Gastroesophageal sphincter (tissue), 3 donors: Measurements from ENCODE around the gene PNMA6E.

ENCODE experiments used
- POLR2AphosphoS5 ChIP-seq: sonication (generic); formaldehyde crosslinking; IDR thresholded peaks from one replicate; pipeline ENCODE4 v1.6.1; 2017; ENCODE audit warnings: antibody characterized with exemption
- TF ChIP-seq, protein P1 (sequence below), 4 experiments: fragments of 200-600 bp in 2 of 4; fragments of 450-650 bp in 2 of 4; sonication (generic) in 1 of 4; IDR thresholded peaks; one replicate each; pipeline ENCODE4 v1.5.1; 2017 to 2019; ENCODE audit warnings: antibody characterized with exemption in 4 of 4, mild to moderate bottlenecking in 2 of 4, moderate library complexity in 2 of 4

DNA sequence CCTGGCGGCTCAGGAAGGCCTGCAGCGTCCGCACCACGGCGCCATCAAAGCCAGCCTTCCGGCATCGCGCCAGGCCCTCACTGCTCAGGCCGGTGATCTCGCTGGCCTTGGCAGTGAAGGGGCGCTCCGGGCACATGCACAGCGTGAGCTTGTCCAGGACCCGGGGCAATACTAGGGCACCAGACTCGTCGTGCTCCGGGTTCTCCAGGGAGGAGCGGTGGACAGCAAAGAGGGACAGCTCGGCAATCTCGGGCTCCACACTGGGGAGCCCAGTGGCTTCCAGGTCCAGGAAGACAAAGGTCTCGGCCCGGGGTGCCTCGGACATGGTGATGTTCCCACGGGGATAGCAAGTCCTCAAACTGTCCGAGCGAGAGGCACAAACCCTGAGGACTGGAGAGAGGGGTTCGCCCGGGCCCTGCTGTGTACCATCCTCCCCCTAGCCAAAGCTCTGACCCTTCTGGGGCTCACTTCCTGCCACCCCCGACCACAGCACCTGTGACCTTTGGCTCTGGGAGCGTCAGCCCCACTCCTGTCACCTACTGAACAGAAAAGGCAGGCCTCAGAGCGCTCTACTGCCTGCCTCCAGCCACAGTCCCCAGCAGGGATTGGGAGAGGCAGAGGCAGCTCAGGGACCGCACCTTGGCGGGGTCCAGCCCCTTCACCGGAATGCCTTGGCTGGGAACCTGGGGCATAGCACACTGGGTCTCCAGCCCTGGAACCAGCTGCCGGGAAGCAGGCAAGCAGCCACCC is 44.1 kb upstream of the PNMA6E start:
- TF ChIP-seq, protein P1, sequence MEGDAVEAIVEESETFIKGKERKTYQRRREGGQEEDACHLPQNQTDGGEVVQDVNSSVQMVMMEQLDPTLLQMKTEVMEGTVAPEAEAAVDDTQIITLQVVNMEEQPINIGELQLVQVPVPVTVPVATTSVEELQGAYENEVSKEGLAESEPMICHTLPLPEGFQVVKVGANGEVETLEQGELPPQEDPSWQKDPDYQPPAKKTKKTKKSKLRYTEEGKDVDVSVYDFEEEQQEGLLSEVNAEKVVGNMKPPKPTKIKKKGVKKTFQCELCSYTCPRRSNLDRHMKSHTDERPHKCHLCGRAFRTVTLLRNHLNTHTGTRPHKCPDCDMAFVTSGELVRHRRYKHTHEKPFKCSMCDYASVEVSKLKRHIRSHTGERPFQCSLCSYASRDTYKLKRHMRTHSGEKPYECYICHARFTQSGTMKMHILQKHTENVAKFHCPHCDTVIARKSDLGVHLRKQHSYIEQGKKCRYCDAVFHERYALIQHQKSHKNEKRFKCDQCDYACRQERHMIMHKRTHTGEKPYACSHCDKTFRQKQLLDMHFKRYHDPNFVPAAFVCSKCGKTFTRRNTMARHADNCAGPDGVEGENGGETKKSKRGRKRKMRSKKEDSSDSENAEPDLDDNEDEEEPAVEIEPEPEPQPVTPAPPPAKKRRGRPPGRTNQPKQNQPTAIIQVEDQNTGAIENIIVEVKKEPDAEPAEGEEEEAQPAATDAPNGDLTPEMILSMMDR (IDR thresholded peaks at IDR 0.05) = no peak
- TF ChIP-seq POLR2AphosphoS5 = no peak
